Measurements from ENCODE around the gene PLA2G4B.

- TF ChIP-seq RAD51 (IDR thresholded peaks at IDR 0.05) (no peak), CREB1 (IDR thresholded peaks at IDR 0.05; ENCODE audit: low read depth) (no peak), CTCF (IDR thresholded peaks at IDR 0.05 in 2 of 3, conservative IDR thresholded peaks at IDR 0.05 in 1 of 3; ENCODE audit: control insufficient read depth in 2 of 3, extremely low read depth in 1 of 3, insufficient read depth in 1 of 3, low read depth in 3 of 3, low read length in 3 of 3) (no peak), POLR2A (IDR thresholded peaks at IDR 0.05; ENCODE audit: low read depth, low read length) (no peak), EED (IDR thresholded peaks at IDR 0.05; ENCODE audit: low read depth) (no peak)
- TF ChIP-seq, protein P1, sequence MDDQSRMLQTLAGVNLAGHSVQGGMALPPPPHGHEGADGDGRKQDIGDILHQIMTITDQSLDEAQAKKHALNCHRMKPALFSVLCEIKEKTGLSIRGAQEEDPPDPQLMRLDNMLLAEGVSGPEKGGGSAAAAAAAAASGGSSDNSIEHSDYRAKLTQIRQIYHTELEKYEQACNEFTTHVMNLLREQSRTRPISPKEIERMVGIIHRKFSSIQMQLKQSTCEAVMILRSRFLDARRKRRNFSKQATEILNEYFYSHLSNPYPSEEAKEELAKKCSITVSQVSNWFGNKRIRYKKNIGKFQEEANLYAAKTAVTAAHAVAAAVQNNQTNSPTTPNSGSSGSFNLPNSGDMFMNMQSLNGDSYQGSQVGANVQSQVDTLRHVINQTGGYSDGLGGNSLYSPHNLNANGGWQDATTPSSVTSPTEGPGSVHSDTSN (IDR thresholded peaks at IDR 0.05; ENCODE audit: insufficient replicate concordance, low read depth, low read length) = no peak
- TF ChIP-seq, protein P2, sequence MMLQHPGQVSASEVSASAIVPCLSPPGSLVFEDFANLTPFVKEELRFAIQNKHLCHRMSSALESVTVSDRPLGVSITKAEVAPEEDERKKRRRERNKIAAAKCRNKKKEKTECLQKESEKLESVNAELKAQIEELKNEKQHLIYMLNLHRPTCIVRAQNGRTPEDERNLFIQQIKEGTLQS (IDR thresholded peaks at IDR 0.05; ENCODE audit: borderline replicate concordance, extremely low read depth, low read depth, low read length) = no peak
Measured at GRCh38 chr15:41881086-41881485, 42.4 kb downstream of the PLA2G4B start.

Measured in GM12878 (cell line).